ENCODE data around the gene SAFB. TPM values are rescaled to one million over a fixed set of nuclear protein-coding genes. Genes with fewer than 3 reads are reported as not detected.

Gene SAFB
- polyA plus RNA-seq, 2 of the 4 experiments (the other 2 are of a cell fraction): 55.0 to 74.0 TPM

DNA sequence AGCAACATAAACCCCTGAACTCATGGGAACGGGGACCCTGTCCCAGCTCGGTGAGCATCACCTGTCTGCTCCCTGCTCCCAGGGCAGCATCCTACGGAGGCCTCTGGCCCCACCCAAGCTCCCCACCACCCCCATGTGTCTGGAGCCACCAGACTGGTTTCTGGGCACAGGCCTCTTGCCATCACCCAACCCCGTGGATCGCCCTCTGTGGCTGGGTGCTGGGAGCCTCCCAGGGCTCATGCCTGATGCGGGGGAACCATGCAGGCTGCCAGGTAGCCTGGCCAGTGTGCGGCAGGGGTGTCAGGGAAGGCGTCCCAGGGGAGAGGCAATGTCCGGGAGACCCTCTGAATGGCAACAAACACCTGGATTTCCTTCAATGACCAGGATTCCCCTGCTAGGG is 54.7 kb downstream of the SAFB start:
- no peak overlapping the region for H3K27ac ChIP-seq
- H3K4me2 ChIP-seq: no peak overlapping the region
- ATAC-seq (no peak), DNase-seq (ENCODE audit: low read depth in 1 of 2, low spot score in 1 of 2) (no peak), FAIRE-seq (no peak)
- no peaks in the 10 kb centered on the region for H3K9me3 ChIP-seq
- H3K4me1 ChIP-seq: peaks cover 9% of the 10 kb centered on the region; the same call in 1 of the 3 replicates
- no peak overlapping the region for H3K4me3 ChIP-seq
- no peak for TF ChIP-seq KDM1A (IDR thresholded peaks at IDR 0.05; ENCODE audit: low read depth)
- no peak for TF ChIP-seq HMGXB4 (CRISPR knock-in tag; IDR thresholded peaks at IDR 0.05; ENCODE audit: borderline replicate concordance)
- no peak for TF ChIP-seq MYC (IDR thresholded peaks at IDR 0.05; ENCODE audit: borderline replicate concordance, low read length)
- TF ChIP-seq E2F6 (IDR thresholded peaks at IDR 0.05; ENCODE audit: borderline replicate concordance, low read depth): no peak
- 94% methylated on average over 2 of the region's 9 CpGs for WGBS (ENCODE audit: missing lambda C conversion rate)
- ChIA-PET CTCF (interaction anchor here (0.7 to 2.7 kb wide), 4 partner anchors 10 to 12 kb away, joined by 3 to 6 read pairs (median 4); partner anchors contain the start of gene RPL36), POLR2A (no interaction called here)

GRCh38 chr19:5678071-5678718 is 55.3 kb downstream of the SAFB start:
- H3K27ac ChIP-seq: no peak overlapping the region
- ChIA-PET POLR2A (no interaction called here), CTCF (interaction anchor here (1.2 kb wide), 1 partner anchor 12 kb away, joined by 4 read pairs; the partner anchor contains the start of gene RPL36)
- no peak for ATAC-seq
- no peak overlapping the region for H3K4me3 ChIP-seq
- no peaks in the 10 kb centered on the region for H3K9me3 ChIP-seq
- H3K4me1 ChIP-seq: peaks cover 9% of the 10 kb centered on the region; the same call in 1 of the 3 replicates
- no peak overlapping the region for H3K4me2 ChIP-seq
- TF ChIP-seq RNF2 (IDR thresholded peaks at IDR 0.05; ENCODE audit: borderline replicate concordance, low read depth) (no peak), POLR2AphosphoS2 (conservative IDR thresholded peaks at IDR 0.05; ENCODE audit: low read length) (no peak), FOSL2 (IDR thresholded peaks at IDR 0.05) (no peak), FOSL2 (CRISPR knock-in tag; IDR thresholded peaks at IDR 0.05) (no peak), RARB (CRISPR knock-in tag; IDR thresholded peaks at IDR 0.05) (no peak), KDM5A (IDR thresholded peaks at IDR 0.05) (no peak), NPAS2 (CRISPR knock-in tag; IDR thresholded peaks at IDR 0.05; ENCODE audit: borderline replicate concordance) (no peak), NR3C1 (IDR thresholded peaks at IDR 0.05) (no peak), POLR2A (IDR thresholded peaks at IDR 0.05; ENCODE audit: low read length) (no peak)
- TF ChIP-seq, protein P1, sequence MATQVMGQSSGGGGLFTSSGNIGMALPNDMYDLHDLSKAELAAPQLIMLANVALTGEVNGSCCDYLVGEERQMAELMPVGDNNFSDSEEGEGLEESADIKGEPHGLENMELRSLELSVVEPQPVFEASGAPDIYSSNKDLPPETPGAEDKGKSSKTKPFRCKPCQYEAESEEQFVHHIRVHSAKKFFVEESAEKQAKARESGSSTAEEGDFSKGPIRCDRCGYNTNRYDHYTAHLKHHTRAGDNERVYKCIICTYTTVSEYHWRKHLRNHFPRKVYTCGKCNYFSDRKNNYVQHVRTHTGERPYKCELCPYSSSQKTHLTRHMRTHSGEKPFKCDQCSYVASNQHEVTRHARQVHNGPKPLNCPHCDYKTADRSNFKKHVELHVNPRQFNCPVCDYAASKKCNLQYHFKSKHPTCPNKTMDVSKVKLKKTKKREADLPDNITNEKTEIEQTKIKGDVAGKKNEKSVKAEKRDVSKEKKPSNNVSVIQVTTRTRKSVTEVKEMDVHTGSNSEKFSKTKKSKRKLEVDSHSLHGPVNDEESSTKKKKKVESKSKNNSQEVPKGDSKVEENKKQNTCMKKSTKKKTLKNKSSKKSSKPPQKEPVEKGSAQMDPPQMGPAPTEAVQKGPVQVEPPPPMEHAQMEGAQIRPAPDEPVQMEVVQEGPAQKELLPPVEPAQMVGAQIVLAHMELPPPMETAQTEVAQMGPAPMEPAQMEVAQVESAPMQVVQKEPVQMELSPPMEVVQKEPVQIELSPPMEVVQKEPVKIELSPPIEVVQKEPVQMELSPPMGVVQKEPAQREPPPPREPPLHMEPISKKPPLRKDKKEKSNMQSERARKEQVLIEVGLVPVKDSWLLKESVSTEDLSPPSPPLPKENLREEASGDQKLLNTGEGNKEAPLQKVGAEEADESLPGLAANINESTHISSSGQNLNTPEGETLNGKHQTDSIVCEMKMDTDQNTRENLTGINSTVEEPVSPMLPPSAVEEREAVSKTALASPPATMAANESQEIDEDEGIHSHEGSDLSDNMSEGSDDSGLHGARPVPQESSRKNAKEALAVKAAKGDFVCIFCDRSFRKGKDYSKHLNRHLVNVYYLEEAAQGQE (IDR thresholded peaks at IDR 0.05): no peak
- 97% methylated on average over 11 of the region's 22 CpGs for WGBS (ENCODE audit: missing lambda C conversion rate)
- no peak for FAIRE-seq
- DNase-seq (ENCODE audit: low read depth in 1 of 2, low spot score in 1 of 2): no peak

- ChIA-PET CTCF (interaction anchor here (1.1 kb wide), 1 partner anchor 10 kb away, joined by 4 read pairs; the partner anchor contains the start of gene RPL36), POLR2A (no interaction called here)
- Histone ChIP-seq H3K4me2 (peak overlapping the region; percentile 87), H3K27ac (peak overlapping the region; percentile 88 to 95), H3K4me1 (peaks cover 9% of the 10 kb centered on the region; the same call in 1 of the 3 replicates), H3K9me3 (no peaks in the 10 kb centered on the region), H3K4me3 (peak overlapping the region; percentile 76)
- ATAC-seq (peak; percentile 1 to 16; a peak in 3 of 6 replicates), DNase-seq (ENCODE audit: low read depth in 1 of 2, low spot score in 1 of 2) (no peak), FAIRE-seq (no peak)
- no peak for TF ChIP-seq JUNB (IDR thresholded peaks at IDR 0.05)
- TF ChIP-seq CBX8 (IDR thresholded peaks at IDR 0.05): no peak
- 36% methylated on average over 16 of the region's 26 CpGs for WGBS (ENCODE audit: missing lambda C conversion rate)
Observed at GRCh38 chr19:5679289-5680083, 56.6 kb downstream of the SAFB start.
